Measurements from ENCODE around the gene STK10.

GRCh38 chr5:172031894-172032461 is 156.0 kb downstream of the STK10 start:
- no peak for TF ChIP-seq CTCF (conservative IDR thresholded peaks at IDR 0.05 in 1 of 2, IDR thresholded peaks at IDR 0.05 in 1 of 2; ENCODE audit: extremely low read depth in 1 of 2, insufficient read depth in 1 of 2, low read depth in 1 of 2, low read length in 2 of 2)
- TF ChIP-seq EZH2 (IDR thresholded peaks at IDR 0.05; ENCODE audit: borderline replicate concordance, low read length), result no peak
